GM18861 (cell line): ENCODE results near the gene RGS6.

Experiments
- ATAC-seq: cut with Tn5 transposase; IDR thresholded peaks from one replicate; pipeline ENCODE4 v1.9.1; 2021; ENCODE audit not compliant: unreplicated experiment

The RGS6 gene

GRCh38 chr14:72070458-72070857 lies 138.2 kb downstream of the RGS6 start:
- ATAC-seq, result no peak

GRCh38 chr14:72075649-72076334 lies 143.6 kb downstream of the RGS6 start:
- no peak for ATAC-seq

DNA sequence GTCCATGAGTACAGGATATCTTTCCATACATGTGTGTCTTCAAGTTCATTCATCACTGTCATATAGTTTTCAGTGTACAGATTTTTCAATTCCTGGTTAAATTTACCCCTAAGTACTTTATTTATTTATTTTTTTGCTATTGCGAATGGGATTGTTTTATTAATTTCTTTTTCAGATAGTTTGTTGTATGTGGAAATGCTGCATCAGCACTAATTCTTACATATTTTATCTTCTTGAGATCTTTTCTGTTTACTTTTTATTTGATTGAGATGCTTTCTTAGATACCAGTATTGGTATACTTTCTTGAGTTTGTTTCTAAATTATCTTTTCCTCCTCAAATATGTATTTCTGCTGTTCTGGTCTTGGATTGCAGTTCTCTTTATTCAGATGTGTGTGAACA lies 148.9 kb downstream of the RGS6 start:
- ATAC-seq, result no peak

DNA sequence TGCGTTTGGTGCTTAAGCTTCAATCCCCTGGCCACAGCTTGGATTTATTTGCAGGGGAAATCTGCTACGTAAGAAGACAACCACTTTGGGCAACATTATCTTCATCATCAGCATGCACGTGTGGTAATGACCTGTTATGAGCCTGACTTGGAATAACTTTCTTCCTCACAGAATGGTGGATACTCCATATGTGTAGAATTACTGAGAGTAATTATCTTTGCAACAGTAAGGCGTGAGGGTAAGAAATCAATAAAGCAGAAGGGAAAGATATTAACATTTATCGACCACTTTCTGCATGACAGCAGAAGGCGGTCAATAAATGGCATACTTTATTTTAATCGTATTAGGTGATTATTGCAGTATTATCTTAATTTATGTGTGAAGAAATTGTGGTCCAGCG lies 152.7 kb downstream of the RGS6 start:
- ATAC-seq, result no peak

DNA sequence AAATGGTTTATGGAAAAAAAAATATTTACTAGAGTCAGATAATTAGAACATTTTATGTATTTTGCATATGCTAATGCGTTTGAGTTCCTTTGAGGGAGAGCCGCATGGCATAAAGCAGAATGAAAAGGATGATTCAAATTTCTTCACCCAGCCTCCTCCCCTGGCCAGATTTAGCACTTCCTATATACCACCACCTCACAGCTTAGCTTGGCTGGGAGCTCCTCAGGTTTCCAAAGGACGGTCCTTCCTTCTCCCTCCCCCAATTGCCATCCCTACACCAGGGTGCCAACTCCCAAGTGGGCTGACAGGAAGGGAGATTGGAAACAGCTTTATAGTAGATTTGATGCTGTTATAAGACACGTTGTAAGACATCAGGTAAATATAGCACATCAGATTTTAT lies 157.4 kb downstream of the RGS6 start:
- no peak for ATAC-seq

DNA sequence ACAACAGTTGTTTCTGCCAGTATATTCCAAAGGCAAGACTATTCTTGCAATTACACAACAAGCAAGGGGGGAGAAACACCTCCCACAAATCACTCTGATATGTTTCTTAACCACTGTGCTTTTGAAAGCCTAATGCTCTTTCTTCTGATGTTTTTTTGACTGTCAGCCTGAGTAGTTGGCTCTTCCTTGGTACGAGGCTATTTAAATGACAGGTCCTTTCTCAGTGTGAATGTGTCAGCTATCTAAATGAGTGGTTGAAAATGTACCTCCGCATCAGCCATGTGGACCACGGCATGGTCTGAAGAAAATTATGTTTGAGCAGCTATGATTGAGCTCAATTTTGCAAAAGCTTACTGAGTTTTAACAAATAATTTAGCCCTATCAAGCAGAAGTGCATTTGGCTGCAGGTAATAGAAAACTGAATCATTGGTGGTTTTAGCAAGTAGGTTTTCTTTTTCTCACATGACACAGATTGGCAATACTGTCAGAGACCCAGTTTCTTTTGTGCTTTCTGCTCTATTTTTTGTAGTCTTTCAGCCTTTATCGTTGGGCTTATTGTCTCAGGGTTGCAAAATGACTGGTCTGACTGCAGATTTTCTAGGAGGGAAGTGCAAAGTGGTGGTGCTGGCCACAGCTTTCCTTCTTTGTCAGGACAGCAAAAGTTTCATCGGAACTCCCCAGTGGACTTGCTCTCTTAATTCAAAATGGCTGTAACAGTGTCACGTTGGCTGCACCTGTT lies 162.8 kb downstream of the RGS6 start:
- ATAC-seq, result no peak

DNA sequence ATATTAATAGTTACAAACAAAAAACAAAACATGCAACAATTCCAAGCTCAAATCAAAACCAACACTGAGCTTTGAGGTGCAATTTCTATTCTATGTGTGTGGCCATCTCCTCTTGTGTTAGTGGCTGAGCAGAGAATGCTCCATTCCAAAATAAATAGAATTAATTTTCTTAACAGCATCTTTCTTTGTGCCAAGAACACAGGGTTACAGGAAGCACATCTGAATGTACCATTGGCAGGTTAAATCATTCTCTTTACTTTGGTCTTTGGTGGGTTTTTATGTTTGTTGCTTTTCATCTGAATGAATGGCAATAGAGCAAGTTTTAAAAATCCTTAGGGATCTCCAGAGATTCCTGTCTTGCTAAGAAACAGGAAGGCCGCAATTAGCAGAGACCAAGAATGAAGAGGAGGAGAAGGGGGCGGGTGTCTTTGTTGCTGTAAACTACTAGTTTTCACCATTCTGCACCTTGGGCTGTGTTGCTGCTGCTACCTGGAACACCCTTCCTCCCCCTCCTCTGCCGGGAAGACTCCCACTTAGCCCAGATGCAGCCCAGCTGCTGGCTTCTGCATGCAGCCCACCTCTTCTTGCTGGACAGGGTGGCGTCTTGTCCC lies 165.0 kb downstream of the RGS6 start:
- ATAC-seq, result no peak

DNA sequence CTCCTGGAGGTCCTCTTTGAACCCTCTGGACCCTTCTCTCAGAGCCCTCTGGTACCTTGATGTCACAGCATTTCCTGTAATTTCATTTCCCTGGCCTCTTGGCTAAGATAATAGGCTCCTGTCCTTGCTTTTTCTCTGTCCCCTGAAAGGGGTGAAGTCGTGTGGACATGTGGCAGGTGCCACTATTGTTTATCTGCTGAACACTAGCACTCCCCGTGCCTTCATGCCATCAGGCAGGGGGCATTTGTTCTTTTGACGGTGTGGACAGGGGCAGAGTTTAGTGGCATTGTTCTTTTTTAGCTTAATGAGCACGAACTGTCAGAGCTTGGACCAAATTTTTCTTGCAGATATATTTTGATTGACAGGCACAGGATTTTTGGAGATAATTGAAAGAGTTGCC lies 166.0 kb downstream of the RGS6 start:
- ATAC-seq, result no peak

GRCh38 chr14:72099566-72099965 lies 167.3 kb downstream of the RGS6 start:
- no peak for ATAC-seq

- no peak for ATAC-seq
Observed at GRCh38 chr14:72104011-72104613, 171.9 kb downstream of the RGS6 start.

DNA sequence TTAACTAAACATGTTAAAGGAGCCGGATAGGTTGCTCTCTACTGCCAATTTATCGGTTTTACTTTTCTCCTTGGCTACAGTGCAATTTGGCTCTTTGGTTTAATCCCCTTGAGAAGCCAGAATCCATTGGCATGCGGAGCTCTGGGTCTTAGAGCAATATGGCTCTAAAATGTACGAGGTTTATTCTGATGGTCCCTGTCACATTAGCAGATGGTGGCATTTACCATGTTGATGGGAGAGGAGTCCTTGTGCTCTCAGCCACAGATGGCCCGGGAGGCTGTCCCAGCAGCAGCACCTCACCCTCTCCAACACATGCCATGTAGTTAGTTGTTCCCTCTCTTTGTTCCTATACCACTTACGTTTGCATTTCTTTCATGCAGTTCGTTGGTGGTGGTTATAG lies 179.7 kb downstream of the RGS6 start:
- no peak for ATAC-seq

DNA sequence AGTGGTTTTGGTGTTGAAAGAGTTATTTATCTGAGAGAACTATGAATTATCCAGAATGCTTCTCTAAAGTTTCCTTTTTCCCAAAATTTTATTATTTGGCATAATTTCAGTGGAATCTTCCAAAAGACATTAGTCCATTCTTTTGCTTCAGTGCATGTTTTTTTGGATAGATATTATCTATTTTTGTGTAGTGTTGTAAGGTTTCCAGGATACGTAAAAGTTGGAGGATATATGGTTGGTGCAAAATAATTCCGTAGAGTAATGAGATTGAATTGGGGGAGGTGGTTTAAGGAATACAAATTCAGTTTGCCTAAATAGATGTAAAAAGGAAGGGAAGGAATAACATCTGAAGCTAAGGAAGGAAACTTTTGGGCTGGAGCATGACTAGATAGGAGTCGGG lies 186.6 kb downstream of the RGS6 start:
- ATAC-seq, result no peak

DNA sequence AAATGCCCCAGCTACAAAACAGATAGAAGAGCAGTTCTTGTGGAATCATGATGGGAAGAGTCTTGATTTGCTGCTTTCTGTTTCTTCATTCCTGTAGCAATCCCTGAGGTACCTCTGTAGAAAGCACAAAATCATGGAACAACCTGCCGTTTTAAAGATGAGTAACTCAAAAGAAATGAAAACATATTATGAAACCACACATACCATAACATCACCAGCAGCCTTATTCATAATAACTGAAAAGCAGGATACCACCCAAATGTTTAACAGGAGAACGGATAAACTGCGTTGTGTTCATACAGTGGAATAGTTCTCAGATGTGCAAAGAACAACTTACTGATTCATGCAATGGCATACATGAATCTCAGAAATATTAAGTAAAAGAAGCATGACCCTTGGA lies 188.1 kb downstream of the RGS6 start:
- ATAC-seq, result no peak

- no peak for ATAC-seq
Observed at GRCh38 chr14:72123755-72124154, 191.5 kb downstream of the RGS6 start.

DNA sequence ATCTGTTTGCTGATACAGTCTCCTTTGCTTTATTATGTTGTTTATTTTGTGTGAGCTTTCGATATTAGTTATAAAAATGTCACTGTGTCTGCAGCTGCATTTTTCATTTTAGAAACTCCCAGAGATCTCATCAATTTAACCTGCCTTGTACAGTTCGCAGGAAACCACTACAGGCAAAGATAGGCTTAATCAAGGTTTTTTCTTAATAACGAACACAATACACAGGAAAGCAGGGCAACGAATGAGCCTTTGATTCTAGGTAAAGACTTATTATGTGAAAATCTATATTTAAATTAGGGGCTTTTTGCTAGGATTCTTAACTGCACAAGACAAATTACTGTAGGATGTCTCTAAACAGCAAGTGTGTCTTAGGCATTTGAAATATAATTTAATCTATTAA lies 191.9 kb downstream of the RGS6 start:
- no peak for ATAC-seq

DNA sequence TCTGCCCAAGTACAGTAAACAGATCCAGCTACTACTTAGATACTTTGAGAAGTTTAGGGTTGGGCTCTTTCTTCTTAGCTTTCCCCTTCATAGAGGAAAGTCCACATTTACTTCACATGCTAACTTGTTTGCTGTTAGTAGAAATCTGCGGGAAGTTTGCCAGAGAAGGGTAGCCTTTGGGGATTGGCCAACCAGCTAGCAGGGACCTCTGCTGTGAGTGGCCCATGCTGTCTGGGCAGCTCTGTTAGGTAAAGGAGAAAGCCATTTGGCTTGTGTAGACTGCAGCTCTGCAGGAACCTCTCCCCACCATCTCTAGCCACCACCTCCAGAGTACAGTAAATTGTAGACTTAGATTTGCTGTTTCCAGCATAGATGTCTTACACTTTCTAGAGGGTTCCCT lies 193.9 kb downstream of the RGS6 start:
- no peak for ATAC-seq

DNA sequence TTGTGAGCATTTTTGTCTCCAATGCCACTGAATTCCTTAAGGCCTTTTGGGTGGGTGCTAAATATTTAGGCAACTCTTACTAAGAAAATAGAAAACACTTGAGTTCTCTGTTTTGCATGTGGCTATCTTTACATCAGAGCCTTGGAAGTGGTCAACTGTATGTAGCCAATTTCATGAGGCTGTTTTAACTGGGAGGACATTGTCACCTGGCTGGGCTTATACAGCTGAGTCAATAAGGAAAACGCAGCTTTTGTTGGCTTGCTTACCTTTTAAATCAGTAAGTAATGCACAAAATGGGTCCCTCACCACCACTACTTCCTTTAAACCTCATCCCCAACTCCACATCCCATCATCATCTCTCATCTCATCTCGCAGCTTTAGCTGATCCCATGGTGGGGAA lies 194.3 kb downstream of the RGS6 start:
- no peak for ATAC-seq

- ATAC-seq, result no peak
Observed at GRCh38 chr14:72128629-72129028, 196.4 kb downstream of the RGS6 start.

DNA sequence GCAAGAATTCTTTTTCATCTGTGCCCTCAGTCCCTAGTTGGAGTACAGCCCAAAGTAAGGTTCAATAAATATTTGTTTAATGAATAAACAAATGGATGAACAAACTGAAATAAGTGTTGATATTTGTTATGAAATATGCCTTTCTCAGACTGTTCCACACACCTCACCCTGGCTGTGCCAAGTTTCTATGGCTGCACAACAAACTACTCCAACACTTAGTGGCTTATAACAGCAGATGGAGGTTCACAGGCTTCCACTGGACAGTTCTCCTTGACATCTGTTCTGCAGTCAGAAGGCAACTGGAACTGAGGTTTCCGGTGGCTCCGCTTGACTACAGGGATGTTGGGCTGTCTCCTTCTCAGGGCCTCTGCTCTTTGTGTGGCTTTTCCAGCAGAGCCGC lies 197.1 kb downstream of the RGS6 start:
- ATAC-seq, result no peak

DNA sequence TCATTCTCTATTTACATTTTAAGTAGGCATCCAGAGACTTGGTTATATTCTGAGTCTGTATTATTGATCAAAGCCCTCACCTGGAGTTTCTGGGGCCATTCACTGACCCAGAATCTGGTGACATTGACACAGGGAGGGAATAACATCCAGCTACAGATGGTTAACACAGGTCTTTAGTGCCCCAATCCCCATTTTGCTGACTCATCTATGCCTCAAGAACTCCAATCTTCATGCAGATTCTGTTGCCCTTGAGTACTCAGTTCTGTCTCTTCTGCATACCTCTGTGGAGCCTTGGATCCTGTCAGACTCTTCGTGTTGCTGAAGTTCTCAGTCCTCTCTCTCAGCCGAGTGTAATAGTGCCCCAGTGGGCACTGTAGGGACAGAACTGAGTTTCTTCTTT lies 208.9 kb downstream of the RGS6 start:
- no peak for ATAC-seq

DNA sequence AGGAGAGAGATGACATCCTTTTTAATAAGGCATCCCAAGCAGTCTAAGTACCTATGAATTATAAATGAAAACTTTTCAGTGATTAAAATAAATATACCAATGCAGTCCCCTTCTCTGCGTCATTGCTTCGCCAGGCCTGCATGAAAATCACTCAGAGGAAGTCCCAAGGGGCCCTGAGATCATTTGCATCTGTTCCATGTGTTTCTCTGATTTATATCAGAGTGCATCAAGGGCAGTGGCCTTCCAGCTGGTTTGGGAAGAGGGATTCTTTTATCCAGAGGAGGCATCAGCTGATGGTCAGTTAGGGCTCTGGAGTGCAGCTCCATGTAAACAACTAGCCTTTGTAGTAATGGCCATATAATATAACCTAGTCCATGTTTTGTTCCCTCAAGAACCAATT lies 210.1 kb downstream of the RGS6 start:
- no peak for ATAC-seq

GRCh38 chr14:72146241-72146640 lies 214.0 kb downstream of the RGS6 start:
- ATAC-seq, result no peak
